PC-9 (cell line): ENCODE data around the gene SLC4A2. TPM values are rescaled to one million over a fixed set of nuclear protein-coding genes. Genes with fewer than 3 reads are reported as not detected.

Source experiments
- Bru-seq: library from RNA; stranded (reverse); fragments of 400-500 nt; gene quantifications from one replicate; lab custom pipeline; 2021; lab: Mats Ljungman, UMichigan
- BruChase-seq, 2 experiments: library from RNA; stranded (reverse); fragments of 400-500 nt; gene quantifications; one replicate each; lab custom pipeline; 2021; lab: Mats Ljungman, UMichigan
- BruUV-seq: library from RNA; stranded (reverse); fragments of 400-500 nt; replicated peaks from 2 replicates; lab custom pipeline; 2021; lab: Mats Ljungman, UMichigan
- CTCF ChIA-PET: fragments of 300-600 bp; sonication (Branson Sonifier 250); formaldehyde crosslinking; loops from one replicate; lab custom pipeline; 2022; ENCODE audit warnings: antibody characterized with exemption; lab: Charles Lee
- POLR2A ChIA-PET: fragments of 300-600 bp; sonication (Branson Sonifier 250); formaldehyde crosslinking; loops from one replicate; lab custom pipeline; 2022; ENCODE audit warnings: antibody characterized with exemption; ENCODE audit not compliant: unreplicated experiment; lab: Charles Lee
- DNase-seq, 2 experiments: peaks; one replicate each; pipeline versions ENCODE4 v3.0.0 to v3.0.0-alpha.2; 2015 to 2022; ENCODE audit warnings: mixed read lengths in 1 of 2
- H2AFZ ChIP-seq: fragments of 200-600 bp; sonication (generic); 2 replicates; pipeline ENCODE4 v1.8.1; 2017; ENCODE audit warnings: antibody characterized with exemption
- H3F3A ChIP-seq: fragments of 200-600 bp; sonication (generic); 2 replicates; pipeline ENCODE4 v1.8.1; 2017; ENCODE audit warnings: antibody characterized with exemption, mild to moderate bottlenecking, low read depth; ENCODE audit not compliant: insufficient read depth
- H3K27ac ChIP-seq: fragments of 200-600 bp; sonication (generic); 2 replicates; pipeline ENCODE4 v1.6.1; 2016; ENCODE audit warnings: mixed run types
- H3K27me3 ChIP-seq: fragments of 200-600 bp; sonication (generic); 2 replicates; pipeline ENCODE4 v1.6.1; 2016; ENCODE audit warnings: low read depth, mixed run types; ENCODE audit not compliant: insufficient read depth
- H3K36me3 ChIP-seq: fragments of 200-600 bp; sonication (generic); 2 replicates; pipeline ENCODE4 v1.6.1; 2016; ENCODE audit warnings: low read depth, mixed run types
- H3K4me1 ChIP-seq: fragments of 200-600 bp; sonication (generic); replicated peaks from 2 replicates; pipeline ENCODE4 v1.6.1; 2016; ENCODE audit warnings: mixed run types; ENCODE audit not compliant: insufficient read depth
- H3K4me2 ChIP-seq: fragments of 200-600 bp; sonication (generic); 2 replicates; pipeline ENCODE4 v1.6.1; 2017; ENCODE audit warnings: mixed run types
- H3K4me3 ChIP-seq: fragments of 200-600 bp; sonication (generic); 2 replicates; pipeline ENCODE4 v1.6.1; 2016; ENCODE audit warnings: mixed run types
- H3K79me2 ChIP-seq: fragments of 200-600 bp; sonication (generic); 2 replicates; pipeline ENCODE4 v1.6.1; 2017; ENCODE audit warnings: low read depth, mixed run types
- H3K9me2 ChIP-seq: fragments of 200-600 bp; sonication (generic); 2 replicates; pipeline ENCODE4 v1.8.1; 2017; ENCODE audit warnings: mild to moderate bottlenecking; ENCODE audit not compliant: insufficient read depth
- H3K9me3 ChIP-seq: fragments of 200-600 bp; sonication (generic); 2 replicates; pipeline ENCODE4 v1.8.1; 2016; ENCODE audit warnings: low read depth; ENCODE audit not compliant: insufficient read depth
- H4K20me1 ChIP-seq: fragments of 200-600 bp; sonication (generic); 2 replicates; pipeline ENCODE4 v1.8.1; 2017; ENCODE audit not compliant: insufficient read depth
- CTCF ChIP-seq: fragments of 200-600 bp; sonication (generic); conservative IDR thresholded peaks from 2 replicates; pipeline ENCODE4 v1.6.1; 2017; ENCODE audit warnings: mixed run types, antibody characterized with exemption, mild to moderate bottlenecking, moderate library complexity
- EZH2 ChIP-seq: fragments of 200-600 bp; sonication (generic); IDR thresholded peaks from 2 replicates; pipeline ENCODE4 v1.8.0; 2017; ENCODE audit warnings: antibody characterized with exemption, low read depth
- intact Hi-C: fragments of 100-400 bp; cut with micrococcal nuclease; formaldehyde crosslinking; loops from one replicate; pipeline ENCODE4 v1.10.0; 2022; ENCODE audit not compliant: unreplicated experiment
- long read RNA-seq: library from polyadenylated mRNA; stranded (forward); transcript quantifications from one replicate; pipeline ENCODE4 v2.0.0, GENCODE V29; 2022
- total RNA-seq: library from RNA; stranded (reverse); gene quantifications from 2 replicates; pipeline ENCODE4 v1.2.3, GENCODE V29; 2021

The SLC4A2 gene
- total RNA-seq (199 and 245 TPM in 2 replicates), Bru-seq, nascent RNA (percentile 66 among the genes with signal in this experiment), BruChase-seq, experiment 1, labeled RNA remaining after a 2-hour chase (percentile 80 among the genes with signal in this experiment), BruChase-seq, experiment 2, labeled RNA remaining after a 6-hour chase (percentile 93 among the genes with signal in this experiment)
- long read RNA-seq, full-length matches to known transcripts = 71 of 219 reads
- long read RNA-seq, partial matches to known transcripts = 115 of 219 reads
- long read RNA-seq, other reads (novel, unspliced or antisense) = 33 of 219 reads

- peaks cover 50% of the 10 kb centered on the region for H3K4me1 ChIP-seq
- H3F3A ChIP-seq = peaks cover 50% of the 10 kb centered on the region; the same call in 1 of the 2 replicates
- ChIA-PET CTCF (interaction anchor here (0.7 kb wide), 1 partner anchor 25 kb away, joined by 3 read pairs; no protein-coding TSS in a partner anchor), POLR2A (no interaction called here)
- peaks cover 9% of the 10 kb centered on the region for H4K20me1 ChIP-seq
- H3K27me3 ChIP-seq = no peaks in the 10 kb centered on the region
- TF ChIP-seq CTCF (peak; percentile 78), EZH2 (no peak)
- H3K4me2 ChIP-seq = peak within 1 kb of the TSS; percentile 93
- H3K9me2 ChIP-seq = no peaks in the 10 kb centered on the region
- H3K36me3 ChIP-seq = no peaks in the 10 kb centered on the region
- peak within 1 kb of the TSS; percentile 41 for H3K27ac ChIP-seq
- intact Hi-C loops = loop anchor here (1.0 kb wide), 1 partner anchor 21 kb away; the partner anchor contains the start of gene FASTK
- DNase-seq = peak in 1 of 2 experiments; percentile 87
- H2AFZ ChIP-seq = peak within 1 kb of the TSS; percentile 79
- no TSS peak for BruUV-seq
- no peaks in the 10 kb centered on the region for H3K9me3 ChIP-seq
- peak within 1 kb of the TSS; percentile 82 for H3K4me3 ChIP-seq
- peaks cover 38% of the 10 kb centered on the region for H3K79me2 ChIP-seq
Measured at GRCh38 chr7:151059367-151060112, at the start of gene SLC4A2. TSS of gene SLC4A2 (plus strand) at chr7:151059589. CDS start at chr7:151061988, 2,399 bp downstream.

GRCh38 chr7:151010037-151010306 lies 49.4 kb upstream of the SLC4A2 start:
- intact Hi-C loops = no loop called here

More at GRCh38 chr7:151010037-151010306, 49.4 kb upstream of the SLC4A2 start:
- Histone ChIP-seq H3K4me2 (no peak overlapping the region), H2AFZ (no peak overlapping the region), H3K9me2 (no peaks in the 10 kb centered on the region), H3K27ac (no peak overlapping the region), H3K27me3 (no peaks in the 10 kb centered on the region), H3K79me2 (no peaks in the 10 kb centered on the region), H3K4me3 (no peak overlapping the region), H3F3A (peaks cover 4% of the 10 kb centered on the region), H4K20me1 (no peaks in the 10 kb centered on the region), H3K9me3 (no peaks in the 10 kb centered on the region), H3K4me1 (peaks cover 26% of the 10 kb centered on the region), H3K36me3 (no peaks in the 10 kb centered on the region)
- ChIA-PET CTCF (interaction anchor here (0.6 to 1.0 kb wide), 3 partner anchors 14 to 45 kb away, joined by 3 to 7 read pairs (median 4); partner anchors contain the start of gene ATG9B), POLR2A (interaction anchor here (0.6 kb wide), 1 partner anchor 18 kb away, joined by 21 read pairs; the partner anchor contains the start of gene ABCB8)
- BruUV-seq = no TSS peak
- DNase-seq = no peak
- TF ChIP-seq CTCF = no peak
- no peak for TF ChIP-seq EZH2
